Measurements from ENCODE around the gene TSN. TPM values are rescaled to one million over a fixed set of nuclear protein-coding genes. Genes with fewer than 3 reads are reported as not detected.
"Not testable (repeated sequence)": the region's sequence is repeated elsewhere in the genome, so short reads cannot be mapped to it uniquely, and the experiment has no call there.

TSN gene
- polyA plus RNA-seq, 1 donor = 47.8 TPM

DNA sequence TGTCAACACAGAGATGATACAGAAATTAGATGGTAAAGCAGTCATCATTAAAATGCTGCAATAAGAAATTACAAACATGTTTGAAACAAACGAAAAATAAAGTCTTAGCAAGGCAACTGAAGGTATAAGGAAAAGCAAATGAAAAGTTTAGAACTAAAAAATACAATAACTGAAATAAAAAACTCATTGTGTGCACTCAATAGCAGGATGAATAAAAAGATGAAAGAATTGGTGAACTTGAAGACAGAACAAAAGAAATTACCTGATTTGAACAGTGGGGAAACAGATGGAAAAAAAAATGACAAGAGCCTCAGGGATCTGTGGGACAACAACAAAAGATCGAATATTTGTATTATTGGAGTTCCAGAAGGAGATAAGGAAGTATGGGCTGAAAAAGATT lies 46.5 kb downstream of the TSN start:
- DNase-seq (ENCODE audit: low read depth) = no peak

DNA sequence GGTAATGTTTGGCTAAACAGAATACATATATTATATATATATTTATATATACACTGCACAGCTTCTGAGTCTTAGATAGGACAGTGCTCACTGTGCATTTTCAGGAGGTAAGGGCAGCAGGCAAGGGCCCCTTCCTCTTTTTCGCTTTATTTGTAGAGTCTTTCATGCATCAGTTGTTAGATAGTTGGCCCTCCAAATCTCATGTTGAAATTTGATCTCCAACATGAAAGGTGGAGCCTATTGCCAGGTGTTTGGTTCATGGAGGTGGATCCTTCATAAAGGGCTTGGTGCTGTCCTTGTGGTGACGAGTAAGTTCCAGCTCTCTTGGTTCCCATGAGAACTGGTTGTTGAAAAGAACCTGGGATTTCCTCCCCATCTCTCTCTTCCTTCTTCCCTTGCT lies 48.1 kb downstream of the TSN start:
- no peak for DNase-seq (ENCODE audit: low read depth)

GRCh38 chr2:121804340-121804739 lies 48.9 kb downstream of the TSN start:
- no peak for DNase-seq (ENCODE audit: low read depth)

GRCh38 chr2:121804997-121805765 lies 49.7 kb downstream of the TSN start:
- no peak for DNase-seq (ENCODE audit: low read depth)

DNA sequence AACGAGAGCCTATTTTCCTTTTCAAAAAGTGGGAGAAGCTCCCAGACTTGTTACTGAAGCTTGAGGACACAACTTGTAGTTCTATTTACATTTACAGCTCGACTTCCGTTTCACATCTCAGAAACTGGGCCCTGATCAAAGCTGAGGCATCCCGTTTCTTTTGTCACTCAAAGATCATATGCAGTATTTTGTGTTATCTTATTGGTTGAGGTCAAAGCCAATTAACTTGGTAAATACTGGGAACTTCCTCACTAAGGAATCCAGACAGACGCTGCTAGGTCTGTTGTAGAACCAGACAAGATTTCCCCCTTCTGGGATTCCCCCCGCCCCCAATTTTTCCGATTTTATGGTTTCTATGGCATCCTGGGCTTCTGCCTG lies 50.3 kb downstream of the TSN start:
- no peak for DNase-seq (ENCODE audit: low read depth)

DNA sequence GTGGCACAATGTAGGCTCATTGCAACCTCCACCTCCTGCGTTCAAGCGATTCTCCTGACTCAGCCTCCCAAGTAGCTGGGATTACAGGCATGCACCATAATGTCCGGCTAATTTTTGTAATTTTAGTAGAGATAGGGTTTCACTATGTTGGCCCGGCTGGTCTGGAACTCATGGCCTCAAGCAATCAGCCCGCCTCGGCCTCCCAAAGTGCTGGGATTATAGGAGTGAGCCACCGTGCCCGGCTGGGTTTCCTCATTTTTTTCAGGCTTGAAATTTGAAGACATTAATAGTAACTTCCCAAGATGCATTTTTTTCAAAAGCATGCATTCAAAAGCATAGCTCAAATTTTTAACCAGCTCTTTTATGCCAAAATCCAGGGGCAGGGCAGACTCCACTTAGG lies 52.3 kb downstream of the TSN start:
- DNase-seq (ENCODE audit: low read depth) = not testable (repeated sequence)

- no peak for DNase-seq (ENCODE audit: low read depth)
These were observed 54.2 kb downstream of the TSN start for GRCh38 chr2:121809607-121810006.

GRCh38 chr2:121810959-121811853 lies 55.8 kb downstream of the TSN start:
- DNase-seq (ENCODE audit: low read depth) = peak; percentile 77

- DNase-seq (ENCODE audit: low read depth) = not testable (repeated sequence)
These were observed 57.6 kb downstream of the TSN start for GRCh38 chr2:121813083-121813482.

DNA sequence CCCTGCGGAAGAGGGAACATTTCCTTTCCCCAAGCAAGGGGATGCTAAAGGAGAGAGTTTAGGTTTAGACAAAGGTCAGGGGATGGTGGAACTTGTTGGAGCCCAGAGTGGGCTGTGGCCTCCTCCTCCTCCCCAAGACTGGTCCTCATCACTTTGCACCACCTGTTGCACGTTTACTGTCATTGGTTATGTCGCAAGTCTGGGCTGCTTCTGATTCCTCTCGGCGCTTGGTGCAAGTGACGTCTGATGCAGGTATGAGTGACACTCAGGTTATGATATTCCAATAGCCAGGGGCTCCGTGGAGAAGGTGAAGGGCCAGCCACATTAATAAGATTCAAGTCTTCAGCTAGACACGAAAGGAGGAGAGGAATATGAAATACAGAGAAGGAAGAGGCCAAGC lies 59.8 kb downstream of the TSN start:
- no peak for DNase-seq (ENCODE audit: low read depth)

GRCh38 chr2:121816797-121817196 lies 61.3 kb downstream of the TSN start:
- DNase-seq (ENCODE audit: low read depth) = no peak

DNA sequence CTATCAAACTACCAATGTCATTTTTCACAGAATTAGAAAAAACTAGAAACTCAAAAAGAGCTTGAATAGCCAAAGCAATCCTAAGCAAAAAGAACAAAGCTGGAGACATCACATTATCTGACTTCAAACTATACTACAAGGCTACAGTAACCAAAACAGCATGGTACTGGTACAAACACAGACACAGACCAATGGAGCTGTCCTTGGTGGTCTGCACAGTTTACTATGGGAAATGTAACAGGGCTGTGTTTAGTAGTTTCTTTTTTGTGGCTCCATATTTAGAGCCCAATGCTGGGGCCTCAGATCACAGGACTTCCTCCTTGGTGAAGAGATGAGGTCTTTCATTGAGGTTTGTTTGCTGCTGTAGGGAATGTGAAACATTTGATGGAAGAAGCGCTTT lies 61.9 kb downstream of the TSN start:
- DNase-seq (ENCODE audit: low read depth) = not testable (repeated sequence)

Other genes starting within 250 kb of the TSN start
- gene RNU4ATAC, start 224.8 kb upstream of the TSN start, polyA plus RNA-seq (ENCODE audit: insufficient read length) = not detected
- gene CLASP1, start 106.2 kb upstream of the TSN start, polyA plus RNA-seq (ENCODE audit: insufficient read length) = 56.7 TPM
- 53.4 TPM for gene NIFK, start 18.8 kb upstream of the TSN start, polyA plus RNA-seq (ENCODE audit: insufficient read length)

Data from forelimb muscle (tissue), 1 donor.